IMR-90 (cell line): ENCODE data around the gene BLZF1. TPM values are rescaled to one million over a fixed set of nuclear protein-coding genes. Genes with fewer than 3 reads are reported as not detected.

Experiments used
- BHLHE40 ChIP-seq: fragments of 150-350 bp; IDR thresholded peaks from 2 replicates; pipeline ENCODE4 v1.6.1; 2016; ENCODE audit warnings: mild to moderate bottlenecking, low read depth, low read length
- CEBPB ChIP-seq: IDR thresholded peaks from 2 replicates; pipeline ENCODE4 v1.6.1; 2012; ENCODE audit warnings: low read depth, low read length, improper control_type of control experiment
- CHD1 ChIP-seq: IDR thresholded peaks from 2 replicates; pipeline ENCODE4 v1.6.1; 2012; ENCODE audit warnings: low read depth, low read length, improper control_type of control experiment
- MAZ ChIP-seq: IDR thresholded peaks from 2 replicates; pipeline ENCODE4 v1.6.1; 2012; ENCODE audit warnings: low read depth, mild to moderate bottlenecking, low read length, improper control_type of control experiment, moderate library complexity, borderline replicate concordance
- POLR2A ChIP-seq: IDR thresholded peaks from 2 replicates; pipeline ENCODE4 v1.6.1; 2012; ENCODE audit warnings: mild to moderate bottlenecking, low read depth, low read length
- polyA plus RNA-seq, 3 experiments: library from polyadenylated mRNA; depleted of rRNA; stranded (reverse); fragments of >200 nt; gene quantifications; 2 replicates each; pipeline ENCODE4 v1.2.3, GENCODE V29; 2012; ENCODE audit warnings: low replicate concordance in 1 of 3
- total RNA-seq: library from RNA; depleted of rRNA; stranded (reverse); fragments of >200 nt; gene quantifications from 2 replicates; pipeline ENCODE4 v1.2.3, GENCODE V29; 2012
- TF ChIP-seq, protein P1 (sequence below): conservative IDR thresholded peaks from 2 replicates; pipeline ENCODE4 v1.5.1; 2012; ENCODE audit warnings: mild to moderate bottlenecking, low read depth, low read length, improper control_type of control experiment

The BLZF1 gene
- total and polyA plus RNA-seq, 2 of the 4 experiments (the other 2 are of a cell fraction): 14.2 to 24.2 TPM

DNA sequence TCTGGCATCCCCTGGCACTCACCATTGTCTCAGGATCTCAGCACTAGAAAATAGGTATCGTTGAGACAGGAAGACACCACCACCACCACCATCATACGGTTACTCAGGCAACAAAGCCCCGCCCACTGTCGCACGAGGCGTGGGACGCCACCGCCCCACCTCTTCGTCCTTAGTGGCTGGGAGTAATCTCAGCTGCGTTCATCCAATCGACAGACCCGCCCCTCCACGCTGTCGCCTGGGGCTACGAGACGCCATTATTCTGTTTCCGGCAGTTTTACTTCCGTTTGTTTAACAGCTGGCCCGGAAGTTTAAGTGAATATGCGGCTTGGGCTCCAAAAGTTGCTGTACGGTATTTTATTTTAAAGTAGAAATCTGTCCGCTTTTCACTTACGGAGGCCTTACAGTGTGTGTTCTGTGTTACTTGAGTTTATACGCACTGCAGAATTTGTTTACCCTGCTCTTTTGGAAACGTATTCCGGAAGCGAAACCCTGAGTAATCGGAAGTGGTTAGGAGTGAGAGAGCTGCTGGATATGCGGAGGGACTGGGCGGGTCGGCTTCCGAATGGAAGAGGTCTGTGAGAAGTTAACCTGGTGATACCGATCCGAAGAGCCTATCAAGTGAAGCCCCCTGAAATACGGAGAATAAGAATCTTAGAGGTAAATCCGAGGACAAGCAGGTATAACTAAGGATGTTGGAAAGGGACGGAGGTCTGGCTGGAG is at the start of gene BLZF1, which contains the start of gene NME7 (continued):
- TF ChIP-seq, protein P1, sequence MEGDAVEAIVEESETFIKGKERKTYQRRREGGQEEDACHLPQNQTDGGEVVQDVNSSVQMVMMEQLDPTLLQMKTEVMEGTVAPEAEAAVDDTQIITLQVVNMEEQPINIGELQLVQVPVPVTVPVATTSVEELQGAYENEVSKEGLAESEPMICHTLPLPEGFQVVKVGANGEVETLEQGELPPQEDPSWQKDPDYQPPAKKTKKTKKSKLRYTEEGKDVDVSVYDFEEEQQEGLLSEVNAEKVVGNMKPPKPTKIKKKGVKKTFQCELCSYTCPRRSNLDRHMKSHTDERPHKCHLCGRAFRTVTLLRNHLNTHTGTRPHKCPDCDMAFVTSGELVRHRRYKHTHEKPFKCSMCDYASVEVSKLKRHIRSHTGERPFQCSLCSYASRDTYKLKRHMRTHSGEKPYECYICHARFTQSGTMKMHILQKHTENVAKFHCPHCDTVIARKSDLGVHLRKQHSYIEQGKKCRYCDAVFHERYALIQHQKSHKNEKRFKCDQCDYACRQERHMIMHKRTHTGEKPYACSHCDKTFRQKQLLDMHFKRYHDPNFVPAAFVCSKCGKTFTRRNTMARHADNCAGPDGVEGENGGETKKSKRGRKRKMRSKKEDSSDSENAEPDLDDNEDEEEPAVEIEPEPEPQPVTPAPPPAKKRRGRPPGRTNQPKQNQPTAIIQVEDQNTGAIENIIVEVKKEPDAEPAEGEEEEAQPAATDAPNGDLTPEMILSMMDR: no peak
- TF ChIP-seq MAZ: peak; percentile 70; the same call in 1 of the 2 replicates
- peak; percentile 43; the same call in 1 of the 2 replicates for TF ChIP-seq BHLHE40
- TF ChIP-seq CEBPB: no peak
- peak; percentile 81 for TF ChIP-seq POLR2A
- TF ChIP-seq CHD1: no peak
